GM18511 (cell line): Measurements from ENCODE around the gene TP53BP1.
"Not testable (repeated sequence)": the region's sequence is repeated elsewhere in the genome, so short reads cannot be mapped to it uniquely, and the experiment has no call there.

Experiments used
- ATAC-seq: cut with Tn5 transposase; IDR thresholded peaks from one replicate; pipeline ENCODE4 v1.9.1; 2021; ENCODE audit warnings: mild to moderate bottlenecking, moderate library complexity; ENCODE audit not compliant: unreplicated experiment

TP53BP1 gene

GRCh38 chr15:43492673-43493601, at the start of gene TP53BP1:
TP53BP1 (minus strand) TSS chr15:43493156; CDS start chr15:43493043, 113 bp downstream.
- peak; percentile 99 for ATAC-seq

- ATAC-seq = no peak
These were observed 48.8 kb upstream of the TP53BP1 start for GRCh38 chr15:43541785-43542184.

GRCh38 chr15:43538091-43538490, 45.1 kb upstream of the TP53BP1 start:
- ATAC-seq = no peak

- ATAC-seq = no peak
These were observed 41.9 kb upstream of the TP53BP1 start for GRCh38 chr15:43534897-43535296.

- not testable (repeated sequence) for ATAC-seq
These were observed 39.9 kb upstream of the TP53BP1 start for GRCh38 chr15:43532826-43533225.

- no peak for ATAC-seq
These were observed 38.2 kb upstream of the TP53BP1 start for GRCh38 chr15:43531018-43531670.

- no peak for ATAC-seq
These were observed 36.8 kb upstream of the TP53BP1 start for GRCh38 chr15:43529587-43530345.

GRCh38 chr15:43529141-43529540, 36.2 kb upstream of the TP53BP1 start:
- ATAC-seq = no peak

GRCh38 chr15:43528542-43529007, 35.6 kb upstream of the TP53BP1 start:
- no peak for ATAC-seq

GRCh38 chr15:43527802-43528541, 35.0 kb upstream of the TP53BP1 start:
- ATAC-seq = no peak

- ATAC-seq = no peak
These were observed 34.3 kb upstream of the TP53BP1 start for GRCh38 chr15:43527016-43527801.

- no peak for ATAC-seq
These were observed 33.4 kb upstream of the TP53BP1 start for GRCh38 chr15:43526261-43526930.

GRCh38 chr15:43525131-43525530, 32.2 kb upstream of the TP53BP1 start:
- no peak for ATAC-seq

GRCh38 chr15:43524254-43524845, 31.4 kb upstream of the TP53BP1 start:
- ATAC-seq = no peak

GRCh38 chr15:43523646-43524045, 30.7 kb upstream of the TP53BP1 start:
- ATAC-seq = no peak

- no peak for ATAC-seq
These were observed 29.3 kb upstream of the TP53BP1 start for GRCh38 chr15:43522247-43522646.

GRCh38 chr15:43521419-43521818, 28.5 kb upstream of the TP53BP1 start:
- ATAC-seq = no peak

GRCh38 chr15:43520138-43520537, 27.2 kb upstream of the TP53BP1 start:
- ATAC-seq = no peak

GRCh38 chr15:43519196-43519595, 26.2 kb upstream of the TP53BP1 start:
- ATAC-seq = no peak
